PC-9 (cell line): ENCODE measurements around the gene TBC1D2B. TPM values are rescaled to one million over a fixed set of nuclear protein-coding genes. Genes with fewer than 3 reads are reported as not detected.

Source experiments
- BruUV-seq: library from RNA; stranded (reverse); fragments of 400-500 nt; replicated peaks from 2 replicates; lab custom pipeline; 2021; lab: Mats Ljungman, UMichigan
- CTCF ChIA-PET: fragments of 300-600 bp; sonication (Branson Sonifier 250); formaldehyde crosslinking; loops from one replicate; lab custom pipeline; 2022; ENCODE audit warnings: antibody characterized with exemption; lab: Charles Lee
- POLR2A ChIA-PET: fragments of 300-600 bp; sonication (Branson Sonifier 250); formaldehyde crosslinking; loops from one replicate; lab custom pipeline; 2022; ENCODE audit warnings: antibody characterized with exemption; ENCODE audit not compliant: unreplicated experiment; lab: Charles Lee
- DNase-seq, 2 experiments: peaks; one replicate each; pipeline versions ENCODE4 v3.0.0 to v3.0.0-alpha.2; 2015 to 2022; ENCODE audit warnings: mixed read lengths in 1 of 2
- H2AFZ ChIP-seq: fragments of 200-600 bp; sonication (generic); 2 replicates; pipeline ENCODE4 v1.8.1; 2017; ENCODE audit warnings: antibody characterized with exemption
- H3F3A ChIP-seq: fragments of 200-600 bp; sonication (generic); 2 replicates; pipeline ENCODE4 v1.8.1; 2017; ENCODE audit warnings: antibody characterized with exemption, mild to moderate bottlenecking, low read depth; ENCODE audit not compliant: insufficient read depth
- H3K27ac ChIP-seq: fragments of 200-600 bp; sonication (generic); 2 replicates; pipeline ENCODE4 v1.6.1; 2016; ENCODE audit warnings: mixed run types
- H3K27me3 ChIP-seq: fragments of 200-600 bp; sonication (generic); 2 replicates; pipeline ENCODE4 v1.6.1; 2016; ENCODE audit warnings: low read depth, mixed run types; ENCODE audit not compliant: insufficient read depth
- H3K36me3 ChIP-seq: fragments of 200-600 bp; sonication (generic); 2 replicates; pipeline ENCODE4 v1.6.1; 2016; ENCODE audit warnings: low read depth, mixed run types
- H3K4me1 ChIP-seq: fragments of 200-600 bp; sonication (generic); replicated peaks from 2 replicates; pipeline ENCODE4 v1.6.1; 2016; ENCODE audit warnings: mixed run types; ENCODE audit not compliant: insufficient read depth
- H3K4me2 ChIP-seq: fragments of 200-600 bp; sonication (generic); 2 replicates; pipeline ENCODE4 v1.6.1; 2017; ENCODE audit warnings: mixed run types
- H3K4me3 ChIP-seq: fragments of 200-600 bp; sonication (generic); 2 replicates; pipeline ENCODE4 v1.6.1; 2016; ENCODE audit warnings: mixed run types
- H3K79me2 ChIP-seq: fragments of 200-600 bp; sonication (generic); 2 replicates; pipeline ENCODE4 v1.6.1; 2017; ENCODE audit warnings: low read depth, mixed run types
- H3K9me2 ChIP-seq: fragments of 200-600 bp; sonication (generic); 2 replicates; pipeline ENCODE4 v1.8.1; 2017; ENCODE audit warnings: mild to moderate bottlenecking; ENCODE audit not compliant: insufficient read depth
- H3K9me3 ChIP-seq: fragments of 200-600 bp; sonication (generic); 2 replicates; pipeline ENCODE4 v1.8.1; 2016; ENCODE audit warnings: low read depth; ENCODE audit not compliant: insufficient read depth
- H4K20me1 ChIP-seq: fragments of 200-600 bp; sonication (generic); 2 replicates; pipeline ENCODE4 v1.8.1; 2017; ENCODE audit not compliant: insufficient read depth
- CTCF ChIP-seq: fragments of 200-600 bp; sonication (generic); conservative IDR thresholded peaks from 2 replicates; pipeline ENCODE4 v1.6.1; 2017; ENCODE audit warnings: mixed run types, antibody characterized with exemption, mild to moderate bottlenecking, moderate library complexity
- EZH2 ChIP-seq: fragments of 200-600 bp; sonication (generic); IDR thresholded peaks from 2 replicates; pipeline ENCODE4 v1.8.0; 2017; ENCODE audit warnings: antibody characterized with exemption, low read depth
- intact Hi-C: fragments of 100-400 bp; cut with micrococcal nuclease; formaldehyde crosslinking; loops from one replicate; pipeline ENCODE4 v1.10.0; 2022; ENCODE audit not compliant: unreplicated experiment
- total RNA-seq: library from RNA; stranded (reverse); gene quantifications from 2 replicates; pipeline ENCODE4 v1.2.3, GENCODE V29; 2021

The TBC1D2B gene
- total RNA-seq, 1 experiment from 2014 or later, result 27.7 TPM

- intact Hi-C loops, result no loop called here
Observed at GRCh38 chr15:78041946-78042345, 35.6 kb downstream of the TBC1D2B start.

GRCh38 chr15:78040653-78041244 lies 36.8 kb downstream of the TBC1D2B start:
- H3K4me1 ChIP-seq, result no peaks in the 10 kb centered on the region; the same call in 1 of the 2 replicates
- H2AFZ ChIP-seq, result no peak overlapping the region
- no peaks in the 10 kb centered on the region for H3F3A ChIP-seq
- no peaks in the 10 kb centered on the region for H4K20me1 ChIP-seq
- ChIA-PET POLR2A (no interaction called here), CTCF (no interaction called here)
- H3K4me3 ChIP-seq, result no peak overlapping the region
- DNase-seq, result no peak
- no TSS peak for BruUV-seq
- no peak overlapping the region for H3K27ac ChIP-seq
- intact Hi-C loops, result no loop called here
- no peaks in the 10 kb centered on the region for H3K36me3 ChIP-seq
- H3K9me2 ChIP-seq, result no peaks in the 10 kb centered on the region
- no peaks in the 10 kb centered on the region for H3K9me3 ChIP-seq
- no peak for TF ChIP-seq EZH2
- no peak for TF ChIP-seq CTCF
- H3K4me2 ChIP-seq, result no peak overlapping the region
- no peaks in the 10 kb centered on the region for H3K27me3 ChIP-seq
- H3K79me2 ChIP-seq, result no peaks in the 10 kb centered on the region

More at GRCh38 chr15:78041946-78042345, 35.6 kb downstream of the TBC1D2B start:
- Histone ChIP-seq H3K4me2 (no peak overlapping the region), H3K4me1 (no peaks in the 10 kb centered on the region; the same call in 1 of the 2 replicates), H3K79me2 (no peaks in the 10 kb centered on the region), H3K9me3 (no peaks in the 10 kb centered on the region), H3K4me3 (no peak overlapping the region), H3K27ac (no peak overlapping the region), H2AFZ (no peak overlapping the region), H3K9me2 (no peaks in the 10 kb centered on the region), H3K27me3 (no peaks in the 10 kb centered on the region), H3F3A (no peaks in the 10 kb centered on the region), H4K20me1 (no peaks in the 10 kb centered on the region), H3K36me3 (no peaks in the 10 kb centered on the region)
- ChIA-PET CTCF (no interaction called here), POLR2A (no interaction called here)
- DNase-seq, result no peak
- no TSS peak for BruUV-seq
- TF ChIP-seq CTCF (no peak), EZH2 (no peak)

GRCh38 chr15:78038585-78039247 lies 38.8 kb downstream of the TBC1D2B start:
- no peak for TF ChIP-seq EZH2
- TF ChIP-seq CTCF, result no peak
- Histone ChIP-seq H3K4me3 (no peak overlapping the region), H4K20me1 (no peaks in the 10 kb centered on the region), H3K79me2 (no peaks in the 10 kb centered on the region), H3K9me3 (no peaks in the 10 kb centered on the region), H3K27ac (no peak overlapping the region), H3F3A (no peaks in the 10 kb centered on the region; the same call in 1 of the 2 replicates), H2AFZ (no peak overlapping the region), H3K36me3 (no peaks in the 10 kb centered on the region), H3K27me3 (no peaks in the 10 kb centered on the region), H3K4me2 (no peak overlapping the region), H3K9me2 (no peaks in the 10 kb centered on the region), H3K4me1 (no peaks in the 10 kb centered on the region)
- DNase-seq, result no peak
- BruUV-seq, result no TSS peak
- ChIA-PET POLR2A (no interaction called here), CTCF (no interaction called here)
- intact Hi-C loops, result no loop called here
